HG03045 (cell line): Measurements from ENCODE around the gene C19orf33.
"Not testable (repeated sequence)": the region's sequence is repeated elsewhere in the genome, so short reads cannot be mapped to it uniquely, and the experiment has no call there.

Experiments used
- ATAC-seq: cut with Tn5 transposase; IDR thresholded peaks from one replicate; pipeline ENCODE4 v1.9.1; 2021; ENCODE audit warnings: mild to moderate bottlenecking, moderate library complexity; ENCODE audit not compliant: unreplicated experiment

Gene C19orf33

DNA sequence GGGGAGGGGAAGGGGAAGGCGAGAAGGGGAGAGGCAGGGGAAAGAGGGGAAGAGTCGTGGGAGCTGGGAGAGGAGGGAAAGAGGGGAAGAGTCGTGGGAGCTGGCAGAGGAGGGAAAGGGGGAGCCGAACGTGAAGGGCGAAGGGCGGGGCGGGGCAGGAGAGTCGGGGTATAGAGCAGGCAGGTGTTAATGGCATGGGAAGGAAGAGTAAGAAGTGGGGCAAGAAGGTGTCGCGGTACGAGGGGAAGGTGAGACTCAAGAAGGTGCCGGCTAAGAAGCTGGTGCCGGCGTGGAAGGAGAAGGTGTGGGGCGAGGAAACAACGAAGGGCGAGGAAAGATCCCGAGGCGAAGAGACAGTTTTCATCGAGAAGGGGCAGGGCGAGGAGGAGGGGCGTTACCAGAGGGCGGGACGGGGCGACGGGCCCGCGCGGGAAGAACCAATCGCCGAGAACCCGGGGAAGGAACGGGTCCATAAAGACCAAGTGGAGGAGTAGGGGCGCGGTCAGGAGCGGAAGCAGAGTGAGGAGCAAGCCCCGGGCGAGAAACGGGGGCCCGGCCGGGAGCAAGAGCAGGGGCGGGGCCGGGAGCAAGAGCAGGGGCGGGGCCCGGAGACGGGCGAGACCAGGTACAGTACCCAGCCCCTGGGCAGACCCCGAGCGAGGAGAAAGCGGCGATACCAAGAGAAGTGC, 32.0 kb downstream of the C19orf33 start:
- ATAC-seq = peak; percentile 77

DNA sequence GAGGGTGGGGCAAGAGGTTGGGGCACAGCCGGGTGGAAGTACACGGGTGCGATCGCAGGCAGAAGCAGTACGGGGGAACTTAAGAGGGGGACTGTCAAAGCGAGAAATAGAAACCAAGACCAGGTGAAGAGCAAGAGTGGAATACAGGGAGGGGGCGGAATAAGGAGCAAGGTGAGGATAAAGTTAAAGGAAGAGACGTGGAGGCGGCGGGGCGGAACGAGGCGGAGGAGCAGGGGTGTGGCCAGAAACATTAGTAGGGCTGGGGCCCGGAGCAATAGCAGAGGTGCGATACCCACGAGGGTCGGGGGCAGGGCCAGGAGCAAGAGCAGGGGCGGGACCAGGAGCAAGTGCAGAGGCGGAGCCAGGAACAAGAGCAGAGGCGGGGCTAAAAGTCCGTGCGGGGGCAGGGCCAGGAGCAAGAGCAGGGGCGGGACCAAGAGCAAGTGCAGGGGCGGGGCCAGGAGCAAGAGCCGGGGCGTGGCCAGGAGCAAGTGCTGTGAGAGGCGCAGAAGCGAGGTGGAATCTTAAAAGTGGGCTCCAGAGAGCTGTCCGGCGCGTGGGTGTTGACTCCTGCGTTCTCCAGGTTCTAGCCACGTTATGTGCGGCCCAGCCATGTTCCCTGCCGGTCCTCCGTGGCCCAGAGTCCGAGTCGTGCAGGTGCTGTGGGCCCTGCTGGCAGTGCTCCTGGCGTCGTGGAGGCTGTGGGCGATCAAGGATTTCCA, 32.7 kb downstream of the C19orf33 start:
- peak; percentile 55 for ATAC-seq

DNA sequence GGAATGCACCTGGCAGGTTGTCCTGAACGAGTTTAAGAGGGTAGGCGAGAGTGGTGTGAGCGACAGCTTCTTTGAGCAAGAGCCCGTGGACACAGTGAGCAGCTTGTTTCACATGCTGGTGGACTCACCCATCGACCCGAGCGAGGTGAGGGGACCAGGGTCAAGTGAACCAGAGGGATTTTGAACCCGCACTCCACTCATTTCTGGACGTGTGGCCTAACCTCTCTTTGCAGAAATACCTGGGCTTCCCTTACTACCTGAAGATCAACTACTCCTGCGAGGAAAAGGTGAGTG, 33.3 kb downstream of the C19orf33 start:
- ATAC-seq = no peak

DNA sequence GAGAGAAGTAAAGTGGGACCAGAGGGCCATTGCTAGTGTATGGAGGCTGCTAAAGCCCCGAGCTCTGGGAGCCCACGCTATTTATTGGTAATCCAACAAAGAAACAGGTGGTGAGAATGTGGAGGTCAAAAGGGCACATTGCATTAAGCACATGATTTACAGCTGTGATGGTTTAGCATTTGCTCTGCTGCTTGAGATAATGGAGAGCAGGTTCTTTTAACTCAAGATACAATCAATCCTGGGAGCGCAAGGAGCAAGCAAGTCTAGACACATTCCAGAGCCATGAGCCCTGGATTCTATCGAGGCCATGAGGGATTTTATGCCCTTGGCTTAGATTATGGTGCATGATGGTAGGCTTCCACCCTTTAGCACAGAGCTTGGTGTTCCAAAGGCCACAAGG, 35.0 kb downstream of the C19orf33 start:
- not testable (repeated sequence) for ATAC-seq

DNA sequence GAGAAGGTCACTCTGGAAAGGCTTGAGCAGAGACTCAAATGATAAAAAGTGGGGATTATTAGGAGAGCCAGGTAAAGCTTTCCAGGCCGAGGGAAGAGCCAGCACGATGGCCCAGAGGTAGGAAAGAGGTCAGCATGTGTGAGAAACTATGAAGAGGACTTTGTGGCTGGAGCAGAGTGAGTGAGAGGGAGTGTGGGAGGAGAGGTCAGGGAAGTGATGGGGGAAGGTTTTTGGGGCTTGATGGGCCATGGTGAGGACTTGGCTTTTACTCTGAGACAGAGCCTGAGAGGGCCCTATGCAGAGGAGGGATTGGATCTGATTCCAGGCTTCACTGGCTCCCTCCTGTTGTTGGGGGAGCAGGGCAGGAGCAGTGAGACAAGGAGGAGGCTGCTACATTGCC, 36.9 kb downstream of the C19orf33 start:
- no peak for ATAC-seq

DNA sequence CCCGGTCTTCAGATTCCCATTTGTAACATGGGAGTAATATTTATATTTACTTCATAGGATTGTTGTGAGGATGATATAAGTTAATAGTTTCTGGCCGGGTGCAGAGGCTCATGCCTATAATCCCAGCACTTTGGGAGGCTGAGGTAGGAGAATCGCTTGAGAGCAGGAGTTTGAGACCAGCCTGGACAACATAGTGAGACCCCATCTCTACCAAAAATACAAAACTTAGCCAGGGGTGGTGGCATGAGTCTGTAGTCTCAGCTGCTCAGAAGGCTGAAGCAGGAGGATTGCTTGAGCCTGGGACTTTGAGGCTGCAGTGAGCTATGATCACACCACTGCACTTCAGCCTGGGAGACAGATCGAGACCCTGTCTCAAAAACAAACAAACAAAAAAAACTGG, 42.8 kb downstream of the C19orf33 start:
- no peak for ATAC-seq

DNA sequence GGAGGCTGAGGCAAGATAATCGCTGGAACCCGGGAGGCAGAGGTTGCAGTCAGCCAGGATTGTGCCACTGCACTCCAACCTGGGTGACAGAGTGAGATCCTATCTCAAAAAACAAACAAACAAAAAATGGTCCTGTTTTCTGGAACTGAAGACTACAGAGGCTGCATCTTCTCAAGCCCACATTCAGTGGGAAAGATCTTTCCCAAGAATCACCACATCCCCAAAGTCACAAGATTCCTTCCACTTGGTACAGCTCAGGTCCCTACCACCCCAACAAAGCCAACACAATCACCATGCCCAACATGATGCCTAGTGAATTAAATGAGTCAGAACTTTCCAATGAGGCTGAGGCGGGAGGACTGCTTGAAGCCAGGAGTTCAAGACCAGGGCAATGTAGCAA, 46.8 kb downstream of the C19orf33 start:
- no peak for ATAC-seq

DNA sequence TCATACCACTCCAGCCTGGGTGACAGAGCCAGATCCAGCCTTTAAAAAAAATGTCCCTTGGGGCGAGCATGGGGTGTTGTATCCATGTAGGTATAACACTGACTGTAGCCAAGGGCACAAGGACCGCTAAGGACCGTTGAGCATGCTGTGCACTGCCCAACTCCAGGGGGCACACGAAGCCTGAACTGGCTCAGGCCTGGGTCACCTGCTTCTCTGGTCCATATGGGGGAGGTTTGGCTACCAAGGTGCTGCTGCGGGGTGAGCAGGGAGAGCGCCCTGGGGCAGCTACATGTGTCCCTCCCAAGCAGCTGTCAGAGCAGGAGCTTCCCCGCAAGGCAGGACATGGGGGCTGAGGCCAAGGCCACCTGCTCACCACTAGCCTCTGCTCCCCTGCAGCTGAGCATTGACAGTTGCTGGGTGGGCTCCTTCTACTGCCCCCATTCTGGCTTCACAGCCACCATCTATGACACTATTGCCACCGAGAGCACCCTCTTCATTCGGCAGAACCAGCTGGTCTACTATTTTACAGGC, 47.9 kb downstream of the C19orf33 start:
- ATAC-seq = no peak

DNA sequence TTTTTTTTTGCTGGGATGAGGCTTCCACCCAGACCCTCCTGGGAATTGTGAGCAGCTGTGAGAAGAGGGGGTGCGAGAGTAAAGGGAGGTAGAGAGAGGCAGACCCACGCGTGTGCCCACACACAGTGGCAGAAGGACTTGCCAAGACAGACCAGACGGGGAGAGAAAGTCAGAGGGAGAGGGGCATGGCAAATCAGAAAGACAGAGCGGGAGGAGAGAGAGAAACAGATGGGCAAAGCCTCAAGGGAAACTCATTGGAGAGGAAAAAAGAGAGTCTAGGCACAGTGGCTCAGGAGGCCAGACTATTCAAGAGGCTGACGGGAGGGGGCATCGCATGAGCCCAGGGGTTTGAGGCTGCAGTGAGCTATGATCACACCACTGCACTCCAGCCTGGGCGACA, 48.6 kb downstream of the C19orf33 start:
- ATAC-seq = no peak
